GM18499 (cell line): ENCODE data around the gene NTRK2.

Experiments used
- ATAC-seq: cut with Tn5 transposase; IDR thresholded peaks from one replicate; pipeline ENCODE4 v1.9.1; 2021; ENCODE audit warnings: moderate number of reproducible peaks; ENCODE audit not compliant: insufficient read depth, unreplicated experiment

Gene NTRK2

GRCh38 chr9:84679571-84679970 is 10.0 kb downstream of the NTRK2 start:
- ATAC-seq: no peak

GRCh38 chr9:84681516-84682285 is 12.2 kb downstream of the NTRK2 start:
- no peak for ATAC-seq

GRCh38 chr9:84686068-84686467 is 16.5 kb downstream of the NTRK2 start:
- ATAC-seq: no peak

- no peak for ATAC-seq
These were observed 19.4 kb downstream of the NTRK2 start for GRCh38 chr9:84688956-84689355.

GRCh38 chr9:84691634-84692033 is 22.1 kb downstream of the NTRK2 start:
- no peak for ATAC-seq

- no peak for ATAC-seq
These were observed 24.7 kb downstream of the NTRK2 start for GRCh38 chr9:84694248-84694647.

- ATAC-seq: no peak
These were observed 27.5 kb downstream of the NTRK2 start for GRCh38 chr9:84697042-84697441.

- ATAC-seq: no peak
These were observed 28.1 kb downstream of the NTRK2 start for GRCh38 chr9:84697509-84698114.

- no peak for ATAC-seq
These were observed 28.8 kb downstream of the NTRK2 start for GRCh38 chr9:84698323-84698722.

- no peak for ATAC-seq
These were observed 30.5 kb downstream of the NTRK2 start for GRCh38 chr9:84699984-84700383.

- ATAC-seq: no peak
These were observed 32.3 kb downstream of the NTRK2 start for GRCh38 chr9:84701801-84702200.

GRCh38 chr9:84702471-84702870 is 32.9 kb downstream of the NTRK2 start:
- no peak for ATAC-seq

- ATAC-seq: no peak
These were observed 34.3 kb downstream of the NTRK2 start for GRCh38 chr9:84703793-84704192.

- ATAC-seq: no peak
These were observed 35.6 kb downstream of the NTRK2 start for GRCh38 chr9:84705128-84705527.

GRCh38 chr9:84708400-84708799 is 38.9 kb downstream of the NTRK2 start:
- ATAC-seq: no peak

GRCh38 chr9:84709056-84709455 is 39.5 kb downstream of the NTRK2 start:
- no peak for ATAC-seq

GRCh38 chr9:84710701-84711397 is 41.3 kb downstream of the NTRK2 start:
- no peak for ATAC-seq

- no peak for ATAC-seq
These were observed 41.9 kb downstream of the NTRK2 start for GRCh38 chr9:84711398-84711777.

- ATAC-seq: no peak
These were observed 42.4 kb downstream of the NTRK2 start for GRCh38 chr9:84711936-84712335.

GRCh38 chr9:84716217-84716616 is 46.7 kb downstream of the NTRK2 start:
- no peak for ATAC-seq

- ATAC-seq: no peak
These were observed 48.9 kb downstream of the NTRK2 start for GRCh38 chr9:84718476-84718875.
